NT2/D1 (cell line): Measurements from ENCODE around the gene WDR87.

Source experiments
- SUZ12 ChIP-seq: IDR thresholded peaks from 2 replicates; pipeline ENCODE4 v1.6.1; 2011; ENCODE audit not compliant: insufficient read length, insufficient read depth; ENCODE audit errors: extremely low read depth
- YY1 ChIP-seq: IDR thresholded peaks from 2 replicates; pipeline ENCODE4 v1.6.1; 2011; ENCODE audit not compliant: insufficient read length, insufficient read depth

- TF ChIP-seq SUZ12: no peak
- no peak for TF ChIP-seq YY1
Observed at GRCh38 chr19:37905946-37906868, at the start of gene WDR87.
